ENCODE data around the gene RFPL3. TPM values are rescaled to one million over a fixed set of nuclear protein-coding genes. Genes with fewer than 3 reads are reported as not detected.
"Not testable (repeated sequence)": the region's sequence is repeated elsewhere in the genome, so short reads cannot be mapped to it uniquely, and the experiment has no call there.

The RFPL3 gene
- total RNA-seq, result not detected

GRCh38 chr22:32357567-32357966 lies at the start of gene RFPL3:
Gene RFPL3, plus strand, starts transcription at chr22:32357867. Its CDS starts 205 bp downstream, at chr22:32358072.
- TF ChIP-seq CTCF (IDR thresholded peaks at IDR 0.05; ENCODE audit: low read depth), result not testable (repeated sequence)

GRCh38 chr22:32308191-32308590 lies 49.5 kb upstream of the RFPL3 start:
- TF ChIP-seq CTCF (IDR thresholded peaks at IDR 0.05; ENCODE audit: low read depth), result no peak

- no peak for TF ChIP-seq CTCF (IDR thresholded peaks at IDR 0.05; ENCODE audit: low read depth)
Observed at GRCh38 chr22:32308934-32309333, 48.7 kb upstream of the RFPL3 start.

- TF ChIP-seq CTCF (IDR thresholded peaks at IDR 0.05; ENCODE audit: low read depth), result no peak
Observed at GRCh38 chr22:32309585-32310251, 47.9 kb upstream of the RFPL3 start.

GRCh38 chr22:32310777-32311176 lies 46.9 kb upstream of the RFPL3 start:
- TF ChIP-seq CTCF (IDR thresholded peaks at IDR 0.05; ENCODE audit: low read depth), result no peak

- TF ChIP-seq CTCF (IDR thresholded peaks at IDR 0.05; ENCODE audit: low read depth), result no peak
Observed at GRCh38 chr22:32311551-32312071, 46.1 kb upstream of the RFPL3 start.

- no peak for TF ChIP-seq CTCF (IDR thresholded peaks at IDR 0.05; ENCODE audit: low read depth)
Observed at GRCh38 chr22:32312748-32313147, 44.9 kb upstream of the RFPL3 start.
